ENCODE data around the gene PDZD2. TPM values are rescaled to one million over a fixed set of nuclear protein-coding genes. Genes with fewer than 3 reads are reported as not detected.

PDZD2 gene
- polyA plus RNA-seq, 3 donors = 0.10 TPM; not detected in 2

GRCh38 chr5:31632460-31632859, 6.5 kb upstream of the PDZD2 start:
- Histone ChIP-seq H3K9ac (ENCODE audit: insufficient read depth, low read length, poor library complexity, severe bottlenecking) (no peak overlapping the region), H2AFZ (ENCODE audit: insufficient read depth, low read depth, low read length, poor library complexity, severe bottlenecking) (no peak overlapping the region), H3K27me3 (ENCODE audit: control insufficient read depth in 2 of 2, insufficient read depth in 2 of 2, low read length in 2 of 2) (no peaks in the 10 kb centered on the region), H4K20me1 (ENCODE audit: insufficient read depth, low read length) (no peaks in the 10 kb centered on the region), H3K4me1 (ENCODE audit: control insufficient read depth in 1 of 2, insufficient read depth in 2 of 2, low read length in 2 of 2) (no peaks in the 10 kb centered on the region), H3K79me2 (ENCODE audit: insufficient read depth, low read length) (no peaks in the 10 kb centered on the region), H3K4me2 (replicated peaks; ENCODE audit: extremely low read depth, low read length, poor library complexity, severe bottlenecking) (no peak overlapping the region), H3K4me3 (replicated peaks in 1 of 3; ENCODE audit: low read depth in 2 of 3, low read length in 3 of 3) (no peak overlapping the region), H3K27ac (ENCODE audit: low read depth in 1 of 2, low read length in 2 of 2) (no peak overlapping the region), H3K9me3 (replicated peaks in 1 of 2; ENCODE audit: control insufficient read depth in 1 of 2, insufficient read depth in 1 of 2, low read length in 2 of 2) (no peaks in the 10 kb centered on the region), H3K36me3 (replicated peaks in 1 of 2; ENCODE audit: control insufficient read depth in 1 of 2, insufficient read depth in 2 of 2, low read length in 2 of 2) (no peaks in the 10 kb centered on the region)
- Mint-ChIP-seq H3K4me3 (no peak overlapping the region), H3K27ac (no peak overlapping the region), H3K27me3 (ENCODE audit: low read depth in 3 of 3) (peaks cover 2 to 13% (median 3%) of the 10 kb centered on the region in 3 donors), H3K4me1 (no peaks in the 10 kb centered on the region), H3K36me3 (no peaks in the 10 kb centered on the region), H3K9me3 (no peaks in the 10 kb centered on the region)
- intact Hi-C loops (cut with micrococcal nuclease) = no loop called here
- WGBS (ENCODE audit: insufficient coverage) = no CpG with 5 or more reads among the region's 1 CpG
- TF ChIP-seq, protein P1, sequence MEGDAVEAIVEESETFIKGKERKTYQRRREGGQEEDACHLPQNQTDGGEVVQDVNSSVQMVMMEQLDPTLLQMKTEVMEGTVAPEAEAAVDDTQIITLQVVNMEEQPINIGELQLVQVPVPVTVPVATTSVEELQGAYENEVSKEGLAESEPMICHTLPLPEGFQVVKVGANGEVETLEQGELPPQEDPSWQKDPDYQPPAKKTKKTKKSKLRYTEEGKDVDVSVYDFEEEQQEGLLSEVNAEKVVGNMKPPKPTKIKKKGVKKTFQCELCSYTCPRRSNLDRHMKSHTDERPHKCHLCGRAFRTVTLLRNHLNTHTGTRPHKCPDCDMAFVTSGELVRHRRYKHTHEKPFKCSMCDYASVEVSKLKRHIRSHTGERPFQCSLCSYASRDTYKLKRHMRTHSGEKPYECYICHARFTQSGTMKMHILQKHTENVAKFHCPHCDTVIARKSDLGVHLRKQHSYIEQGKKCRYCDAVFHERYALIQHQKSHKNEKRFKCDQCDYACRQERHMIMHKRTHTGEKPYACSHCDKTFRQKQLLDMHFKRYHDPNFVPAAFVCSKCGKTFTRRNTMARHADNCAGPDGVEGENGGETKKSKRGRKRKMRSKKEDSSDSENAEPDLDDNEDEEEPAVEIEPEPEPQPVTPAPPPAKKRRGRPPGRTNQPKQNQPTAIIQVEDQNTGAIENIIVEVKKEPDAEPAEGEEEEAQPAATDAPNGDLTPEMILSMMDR (IDR thresholded peaks at IDR 0.05) = no peak
- no peak for DNase-seq

DNA sequence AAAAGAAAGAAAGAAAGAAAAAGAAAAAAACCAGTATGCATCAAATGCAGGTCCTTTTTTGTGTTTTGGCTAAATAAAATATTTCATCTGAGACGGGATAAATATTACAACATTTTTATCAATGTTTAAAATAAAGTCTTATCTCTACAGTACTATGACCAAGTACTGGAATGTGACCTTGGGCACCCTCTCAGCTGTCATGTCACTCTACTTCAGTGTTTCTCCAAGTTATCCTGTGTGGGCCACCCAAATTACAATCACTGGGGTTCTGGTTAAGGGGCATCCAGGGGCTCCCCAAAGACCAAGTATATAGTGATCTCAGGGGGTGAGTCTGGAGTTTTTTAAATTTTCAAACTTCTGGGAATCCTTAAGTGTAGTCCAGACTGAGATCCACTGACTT, 3.5 kb upstream of the PDZD2 start:
- TF ChIP-seq, protein P1 (IDR thresholded peaks at IDR 0.05) = no peak
- Mint-ChIP-seq H3K36me3 (no peaks in the 10 kb centered on the region), H3K9me3 (peaks cover 0 to 8% (median 0%) of the 10 kb centered on the region in 7 donors), H3K27ac (no peak overlapping the region), H3K4me3 (no peak overlapping the region), H3K4me1 (peaks cover 9% of the 10 kb centered on the region), H3K27me3 (ENCODE audit: low read depth in 3 of 3) (peaks cover 14 to 30% (median 19%) of the 10 kb centered on the region in 3 donors)
- H3K36me3 ChIP-seq (replicated peaks in 1 of 2; ENCODE audit: control insufficient read depth in 1 of 2, insufficient read depth in 2 of 2, low read length in 2 of 2) = no peaks in the 10 kb centered on the region
- no peak overlapping the region for H3K27ac ChIP-seq (ENCODE audit: low read depth in 1 of 2, low read length in 2 of 2)
- no peak for DNase-seq
- H2AFZ ChIP-seq (ENCODE audit: insufficient read depth, low read depth, low read length, poor library complexity, severe bottlenecking) = no peak overlapping the region
- H3K27me3 ChIP-seq (ENCODE audit: control insufficient read depth in 2 of 2, insufficient read depth in 2 of 2, low read length in 2 of 2) = peaks cover 12 to 24% of the 10 kb centered on the region in 2 donors
- intact Hi-C loops (cut with micrococcal nuclease) = no loop called here
- no peaks in the 10 kb centered on the region for H4K20me1 ChIP-seq (ENCODE audit: insufficient read depth, low read length)
- H3K4me3 ChIP-seq (replicated peaks in 1 of 3; ENCODE audit: low read depth in 2 of 3, low read length in 3 of 3) = no peak overlapping the region
- H3K9me3 ChIP-seq (replicated peaks in 1 of 2; ENCODE audit: control insufficient read depth in 1 of 2, insufficient read depth in 1 of 2, low read length in 2 of 2) = peaks cover 0 to 9% of the 10 kb centered on the region in 2 donors
- no peak overlapping the region for H3K4me2 ChIP-seq (replicated peaks; ENCODE audit: extremely low read depth, low read length, poor library complexity, severe bottlenecking)
- H3K9ac ChIP-seq (ENCODE audit: insufficient read depth, low read length, poor library complexity, severe bottlenecking) = no peak overlapping the region
- H3K79me2 ChIP-seq (ENCODE audit: insufficient read depth, low read length) = no peaks in the 10 kb centered on the region
- H3K4me1 ChIP-seq (ENCODE audit: control insufficient read depth in 1 of 2, insufficient read depth in 2 of 2, low read length in 2 of 2) = peaks cover 9 to 14% of the 10 kb centered on the region in 2 donors
- no CpG with 5 or more reads among the region's 1 CpG for WGBS (ENCODE audit: insufficient coverage)

Measured in CD14-positive monocyte (primary cell).